T-helper 1 cell treated with Interleukin-12 subunit alpha and Interleukin-12 subunit beta and Interleukin-4 antibody, amounts not matched to agents 30 ng/mL and 1 ng/mL, for 36 hours (primary cell): Measurements from ENCODE around the gene TMEM140. TPM values are rescaled to one million over a fixed set of nuclear protein-coding genes. Genes with fewer than 3 reads are reported as not detected.
"Not testable (repeated sequence)": the region's sequence is repeated elsewhere in the genome, so short reads cannot be mapped to it uniquely, and the experiment has no call there.

Experiments
- intact Hi-C: fragments of 100-400 bp; cut with micrococcal nuclease; formaldehyde crosslinking; loops from one replicate; pipeline ENCODE4 v1.15.1; 2024
- total RNA-seq: library from RNA; stranded (reverse); gene quantifications from 2 replicates; pipeline ENCODE4 v1.2.3, GENCODE V29; 2022

Gene TMEM140
- total RNA-seq, result 24.5 and 27.0 TPM in 2 replicates

DNA sequence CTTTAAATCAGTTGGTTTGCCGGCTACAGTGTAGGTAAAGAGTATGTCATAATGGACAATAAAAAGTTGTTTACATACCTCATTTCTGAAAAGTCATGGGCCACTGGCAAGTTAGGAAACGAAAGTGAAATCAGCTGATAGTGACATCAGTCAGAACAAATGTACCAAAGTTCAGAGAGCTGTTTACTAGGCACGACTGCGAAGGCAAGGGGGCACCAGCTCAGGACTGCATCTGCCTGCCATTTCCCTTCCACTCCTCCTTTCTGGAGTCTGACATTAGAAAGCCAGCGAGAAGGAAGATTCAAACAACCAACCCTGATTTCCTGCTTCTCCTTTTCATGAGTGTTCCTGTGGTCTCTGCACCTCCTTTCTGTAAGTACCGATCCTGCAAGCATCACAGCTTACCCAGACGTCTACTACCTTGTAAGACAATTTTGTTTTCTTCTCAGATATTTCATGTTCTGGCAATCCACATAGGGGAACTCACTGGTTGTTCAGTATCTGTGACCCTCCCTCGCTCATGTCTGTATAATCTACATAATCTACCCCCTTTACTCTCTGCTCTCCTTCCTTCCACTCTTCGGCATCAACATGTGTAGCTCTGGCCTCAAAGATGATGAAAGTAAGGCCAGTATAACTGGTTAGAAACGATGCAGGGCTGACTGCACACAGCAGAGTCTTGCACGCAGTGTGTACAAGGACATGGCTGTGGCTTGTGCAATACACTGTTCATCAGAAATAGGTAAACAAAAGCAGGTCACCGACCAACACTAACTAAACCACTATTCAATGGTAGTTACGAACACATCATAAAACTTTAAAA, at the start of gene TMEM140:
Gene TMEM140 (plus strand): TSS at position 174 of the 823 bp plus-strand sequence. CDS start 16,370 bp downstream, outside the sequence.
- intact Hi-C loops, result loop anchor here (1.0 to 10.0 kb wide), 16 partner anchors 12 to 1896 kb away; partner anchors contain the start of genes AGBL3, AKR1B1, BPGM and CYREN

GRCh38 chr7:135098391-135098790, 49.5 kb upstream of the TMEM140 start:
- intact Hi-C loops, result loop anchor here (5.0 kb wide), 1 partner anchor 181 kb away; no protein-coding TSS in a partner anchor

- intact Hi-C loops, result no loop called here
These were observed 47.0 kb upstream of the TMEM140 start for GRCh38 chr7:135100856-135101255.

- intact Hi-C loops, result no loop called here
These were observed 45.5 kb upstream of the TMEM140 start for GRCh38 chr7:135102372-135102771.

- intact Hi-C loops, result no loop called here
These were observed 38.3 kb upstream of the TMEM140 start for GRCh38 chr7:135109562-135109961.

- intact Hi-C loops, result no loop called here
These were observed 37.9 kb upstream of the TMEM140 start for GRCh38 chr7:135109976-135110375.

DNA sequence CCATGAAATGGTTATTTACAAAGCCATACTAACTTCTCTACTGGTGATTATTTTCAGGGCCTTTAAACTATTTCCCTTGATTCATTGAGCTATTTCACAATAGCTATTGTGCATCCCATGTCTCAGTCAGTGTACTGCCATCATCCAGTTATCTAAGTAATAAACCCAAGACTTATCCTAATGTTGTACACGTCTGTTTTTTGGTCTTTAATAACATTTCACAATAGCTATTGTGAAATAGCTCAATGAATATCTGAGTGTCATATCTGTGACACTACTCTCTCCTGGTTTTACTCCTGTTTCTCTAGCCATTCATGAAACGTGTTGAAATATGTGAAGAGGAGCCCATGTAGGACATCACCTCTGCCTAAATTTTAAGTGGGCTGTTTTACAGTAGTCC, 36.5 kb upstream of the TMEM140 start:
- intact Hi-C loops, result no loop called here

DNA sequence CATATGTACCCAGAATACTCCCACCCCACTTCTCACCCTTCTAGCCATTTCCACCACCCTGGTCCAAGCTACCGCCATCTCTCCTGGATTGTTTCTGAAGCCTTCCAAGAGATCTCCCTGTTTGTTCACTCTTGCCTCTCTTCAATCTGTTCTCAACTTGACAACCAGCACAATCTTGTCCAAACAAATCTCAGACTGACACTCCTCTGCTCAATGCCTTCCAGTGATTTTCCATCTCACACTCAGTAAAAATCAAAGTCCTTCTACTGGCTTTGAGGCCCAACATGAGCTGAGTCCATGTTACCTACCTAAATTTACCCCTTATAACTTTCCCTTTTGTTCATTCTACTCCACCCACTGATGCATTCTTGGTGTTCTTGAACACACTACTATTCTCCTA, 33.2 kb upstream of the TMEM140 start:
- intact Hi-C loops, result no loop called here

DNA sequence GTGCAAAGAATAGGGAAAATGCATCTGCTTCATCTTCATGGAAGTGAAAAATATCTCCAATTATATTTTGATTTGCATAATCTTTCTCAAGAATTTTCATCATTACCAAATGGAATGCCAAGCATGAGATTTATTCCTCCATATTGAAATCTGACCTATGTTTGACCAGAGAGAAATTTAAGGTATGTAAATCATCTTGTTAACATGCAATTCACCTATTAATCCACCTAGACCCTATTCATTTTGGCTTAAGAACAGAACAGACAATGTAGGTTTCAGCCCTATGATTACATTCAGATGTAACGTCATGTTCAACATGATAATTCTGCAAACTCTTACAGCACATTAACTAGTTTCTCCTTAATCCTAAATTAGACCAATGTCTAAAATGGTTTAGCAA, 30.8 kb upstream of the TMEM140 start:
- intact Hi-C loops, result no loop called here

- intact Hi-C loops, result no loop called here
These were observed 26.0 kb upstream of the TMEM140 start for GRCh38 chr7:135121868-135122267.

DNA sequence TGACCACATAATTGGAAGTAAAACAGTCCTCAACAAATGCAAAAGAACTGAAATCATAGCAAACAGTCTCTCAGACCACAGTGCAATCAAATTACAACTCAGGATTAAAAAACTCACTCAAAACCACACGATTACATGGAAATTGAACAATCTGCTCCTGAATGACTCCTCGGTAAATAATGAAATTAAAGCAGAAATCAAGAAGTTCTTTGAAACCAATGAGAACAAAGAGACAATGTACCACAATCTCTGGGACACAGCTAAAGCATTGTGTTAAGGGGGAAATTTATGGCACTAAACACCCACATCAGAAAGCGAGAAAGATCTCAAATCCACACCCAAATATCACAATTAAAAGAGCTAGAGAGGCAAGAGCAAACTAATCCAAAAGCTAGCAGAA, 23.2 kb upstream of the TMEM140 start:
- intact Hi-C loops, result not testable (repeated sequence)

DNA sequence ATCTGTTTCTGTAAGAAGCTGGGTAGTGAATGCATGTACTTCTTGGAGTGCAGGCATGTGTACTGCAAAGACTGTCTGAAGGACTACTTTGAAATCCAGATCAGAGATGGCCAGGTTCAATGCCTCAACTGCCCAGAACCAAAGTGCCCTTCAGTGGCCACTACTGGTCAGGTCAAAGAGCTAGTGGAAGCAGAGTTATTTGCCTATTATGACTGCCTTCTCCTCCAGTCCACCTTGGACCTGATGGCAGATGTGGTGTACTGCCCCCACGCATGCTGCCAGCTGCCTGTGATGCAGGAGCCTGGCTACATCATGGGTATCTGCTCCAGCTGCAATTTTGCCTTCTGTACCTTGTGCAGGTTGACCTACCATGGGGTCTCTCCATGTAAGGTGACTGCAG, 18.9 kb upstream of the TMEM140 start:
- intact Hi-C loops, result no loop called here

DNA sequence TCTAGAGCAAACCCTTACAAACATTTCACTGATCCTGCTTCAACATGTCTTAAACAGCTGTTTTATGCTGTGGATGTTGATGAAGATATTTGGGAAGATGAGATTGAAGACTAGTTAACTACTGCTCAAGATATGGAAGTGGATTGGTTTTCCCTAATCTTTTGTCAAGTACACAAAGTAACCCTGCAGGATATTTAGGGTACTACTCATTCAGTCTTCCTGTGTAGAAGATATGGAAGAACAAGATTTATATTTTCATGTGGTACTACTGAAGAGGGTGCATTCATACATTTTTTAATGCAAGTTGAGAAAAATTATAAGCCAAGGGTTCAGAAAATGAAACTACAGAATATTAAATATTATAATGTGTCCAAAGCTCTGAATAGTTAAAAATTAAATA, 18.3 kb upstream of the TMEM140 start:
- intact Hi-C loops, result no loop called here

DNA sequence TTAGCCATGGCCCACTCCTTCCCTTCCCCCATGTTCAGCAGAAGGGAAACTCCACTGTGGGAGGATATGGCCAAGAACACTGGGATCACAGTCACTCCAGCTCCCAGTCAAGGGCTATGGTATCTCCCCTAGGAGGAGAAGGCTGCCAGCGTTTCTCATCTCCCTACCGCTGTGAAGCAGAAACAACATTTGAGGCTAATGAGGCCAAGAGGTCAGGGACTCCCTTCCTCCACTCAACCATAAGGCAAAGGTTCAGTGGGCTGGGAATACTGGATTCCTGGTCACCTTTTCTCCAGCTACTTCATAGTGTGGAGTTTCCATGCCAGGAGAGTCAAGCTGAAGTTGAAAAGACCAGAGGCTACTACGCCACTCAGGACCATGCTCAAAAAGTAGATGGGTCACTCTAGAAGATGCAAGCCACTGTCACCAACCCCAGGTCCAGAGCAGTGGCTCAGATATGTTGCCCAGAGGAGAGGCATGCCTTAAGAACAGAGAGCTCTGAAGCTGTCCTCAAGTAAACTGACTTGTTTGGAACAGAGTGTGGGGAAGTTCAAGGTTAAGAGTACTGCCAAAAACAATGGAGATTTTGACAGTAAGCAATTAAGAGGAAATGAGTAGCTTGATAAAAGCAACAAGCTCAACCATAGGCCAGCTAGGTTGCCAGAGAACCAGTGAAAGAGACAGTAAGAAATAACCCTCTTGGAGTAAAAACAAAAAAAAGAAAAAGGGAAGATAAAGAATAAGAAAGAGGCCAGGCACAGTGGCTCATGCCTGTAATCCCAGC, 3.8 kb upstream of the TMEM140 start:
- intact Hi-C loops, result loop anchor here (10.0 kb wide), 1 partner anchor 389 kb away; no protein-coding TSS in a partner anchor

DNA sequence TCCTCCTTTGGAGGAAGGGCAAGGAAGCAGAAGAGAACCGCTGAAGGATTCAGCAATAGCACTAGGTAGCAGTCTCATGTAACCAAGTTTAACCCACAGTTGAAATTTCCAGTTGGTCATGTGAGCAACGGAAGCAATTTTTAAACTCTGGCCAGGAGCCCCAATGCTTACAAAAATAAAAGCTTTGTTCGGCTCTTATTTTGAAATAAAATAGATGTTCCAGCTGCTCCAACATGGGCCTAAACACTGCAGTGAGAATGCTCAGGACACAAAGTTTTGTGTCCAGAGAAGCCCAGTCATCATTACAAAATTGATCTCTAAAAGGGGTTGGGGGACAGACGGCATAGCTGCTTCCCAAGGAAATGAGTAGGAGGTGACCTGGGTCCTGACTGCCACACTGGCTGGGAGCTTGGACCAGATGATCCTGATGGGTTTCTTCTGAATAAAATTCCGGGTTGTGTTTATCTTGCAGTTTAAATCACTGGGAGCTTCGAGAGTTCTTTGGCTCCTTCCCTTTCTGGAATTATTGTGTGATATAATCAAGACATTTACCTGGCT, 452 bp upstream of the TMEM140 start:
- intact Hi-C loops, result loop anchor here (1.0 to 10.0 kb wide), 10 partner anchors 23 to 1895 kb away; partner anchors contain the start of genes AKR1B1, CYREN, EXOC4 and LRGUK

GRCh38 chr7:135150072-135150782, 2.4 kb downstream of the TMEM140 start:
- intact Hi-C loops, result no loop called here

GRCh38 chr7:135151132-135151531, 3.3 kb downstream of the TMEM140 start:
- intact Hi-C loops, result no loop called here

GRCh38 chr7:135151533-135151932, 3.7 kb downstream of the TMEM140 start:
- intact Hi-C loops, result no loop called here

DNA sequence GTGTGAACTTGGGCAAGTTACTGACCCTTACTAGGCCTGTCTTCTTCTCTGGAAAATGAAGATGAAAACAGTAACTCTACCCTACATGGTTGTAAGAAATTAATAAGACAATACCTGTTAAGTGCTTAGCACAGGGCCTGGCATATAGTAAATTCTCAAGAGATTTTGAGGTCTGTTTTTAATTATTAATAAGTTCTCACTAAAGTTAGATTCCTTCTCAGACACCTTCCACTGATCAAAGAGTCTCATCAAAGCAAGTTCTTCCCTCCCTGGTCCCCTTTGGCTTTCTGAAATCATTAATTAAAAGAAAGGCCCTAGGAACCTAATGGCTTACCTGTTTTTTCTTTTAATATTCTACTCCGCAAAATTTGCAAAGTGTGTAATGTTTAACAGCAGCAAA, 4.6 kb downstream of the TMEM140 start:
- intact Hi-C loops, result no loop called here

DNA sequence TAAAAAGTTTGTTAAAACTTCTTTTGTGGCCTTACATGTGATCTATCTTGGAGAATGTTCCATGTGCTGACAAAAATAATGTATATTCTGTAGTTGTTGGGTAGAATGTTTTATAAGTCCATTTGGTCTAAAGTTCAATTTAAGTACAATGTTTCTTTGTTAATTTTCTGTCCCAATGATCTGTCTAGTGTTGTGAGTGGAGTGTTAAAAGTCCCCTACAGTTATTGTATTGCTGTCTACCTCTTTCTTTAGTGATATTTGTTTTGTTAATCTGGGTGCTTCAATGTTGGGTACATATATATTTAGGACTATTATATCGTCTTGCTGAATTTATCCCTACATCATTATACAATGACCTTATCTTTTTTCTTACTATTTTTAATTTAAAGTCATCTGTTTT, 6.9 kb downstream of the TMEM140 start:
- intact Hi-C loops, result no loop called here

GRCh38 chr7:135156290-135156689, 8.4 kb downstream of the TMEM140 start:
- intact Hi-C loops, result no loop called here
